HG03025 (cell line): ENCODE results near the gene CHRNE.
A peak's percentile ranks its signal among the peaks of the same experiment; 100 is the strongest.
"Not testable (repeated sequence)": the region's sequence is repeated elsewhere in the genome, so short reads cannot be mapped to it uniquely, and the experiment has no call there.

ENCODE experiments used
- ATAC-seq: cut with Tn5 transposase; IDR thresholded peaks from one replicate; pipeline ENCODE4 v1.9.1; 2021; ENCODE audit warnings: mild to moderate bottlenecking, moderate library complexity; ENCODE audit not compliant: unreplicated experiment, low FRiP score

Gene CHRNE

GRCh38 chr17:4908711-4909496 lies 6.0 kb upstream of the CHRNE start:
- ATAC-seq = no peak

GRCh38 chr17:4908301-4908700 lies 5.4 kb upstream of the CHRNE start:
- ATAC-seq = no peak

- ATAC-seq = not testable (repeated sequence)
These were observed 3.7 kb upstream of the CHRNE start for GRCh38 chr17:4906642-4907041.

- no peak for ATAC-seq
These were observed 358 bp downstream of the CHRNE start for GRCh38 chr17:4902540-4902939.

GRCh38 chr17:4901648-4902344 lies 1.1 kb downstream of the CHRNE start:
- no peak for ATAC-seq

GRCh38 chr17:4901108-4901647 lies 1.7 kb downstream of the CHRNE start:
- ATAC-seq = no peak

GRCh38 chr17:4900231-4901107 lies 2.4 kb downstream of the CHRNE start:
- ATAC-seq = no peak

- peak; percentile 47 for ATAC-seq
These were observed 3.3 kb downstream of the CHRNE start, which contains the start of gene C17orf107 for GRCh38 chr17:4899341-4900230. Gene C17orf107, plus strand, starts transcription at chr17:4899536. Its CDS starts 227 bp downstream, at chr17:4899763.

- no peak for ATAC-seq
These were observed 4.0 kb downstream of the CHRNE start for GRCh38 chr17:4898927-4899326.

GRCh38 chr17:4898351-4898750 lies 4.5 kb downstream of the CHRNE start:
- no peak for ATAC-seq

- no peak for ATAC-seq
These were observed 5.1 kb downstream of the CHRNE start for GRCh38 chr17:4897785-4898184.

GRCh38 chr17:4897198-4897687 lies 5.7 kb downstream of the CHRNE start:
- no peak for ATAC-seq

- no peak for ATAC-seq
These were observed 6.3 kb downstream of the CHRNE start for GRCh38 chr17:4896332-4897197.

- no peak for ATAC-seq
These were observed 7.1 kb downstream of the CHRNE start for GRCh38 chr17:4895657-4896331.

GRCh38 chr17:4895121-4895520 lies 7.8 kb downstream of the CHRNE start:
- ATAC-seq = no peak

- no peak for ATAC-seq
These were observed 9.0 kb downstream of the CHRNE start for GRCh38 chr17:4893721-4894560.

- ATAC-seq = no peak
These were observed 9.6 kb downstream of the CHRNE start for GRCh38 chr17:4893272-4893671.
